ENCODE data around the gene SATB2. TPM values are rescaled to one million over a fixed set of nuclear protein-coding genes. Genes with fewer than 3 reads are reported as not detected.
A peak's percentile ranks its signal among the peaks of the same experiment; 100 is the strongest.

Gene SATB2
- total RNA-seq, 6 experiments from 2014 or later, result 3.3 to 8.5 (median 6.0) TPM

DNA sequence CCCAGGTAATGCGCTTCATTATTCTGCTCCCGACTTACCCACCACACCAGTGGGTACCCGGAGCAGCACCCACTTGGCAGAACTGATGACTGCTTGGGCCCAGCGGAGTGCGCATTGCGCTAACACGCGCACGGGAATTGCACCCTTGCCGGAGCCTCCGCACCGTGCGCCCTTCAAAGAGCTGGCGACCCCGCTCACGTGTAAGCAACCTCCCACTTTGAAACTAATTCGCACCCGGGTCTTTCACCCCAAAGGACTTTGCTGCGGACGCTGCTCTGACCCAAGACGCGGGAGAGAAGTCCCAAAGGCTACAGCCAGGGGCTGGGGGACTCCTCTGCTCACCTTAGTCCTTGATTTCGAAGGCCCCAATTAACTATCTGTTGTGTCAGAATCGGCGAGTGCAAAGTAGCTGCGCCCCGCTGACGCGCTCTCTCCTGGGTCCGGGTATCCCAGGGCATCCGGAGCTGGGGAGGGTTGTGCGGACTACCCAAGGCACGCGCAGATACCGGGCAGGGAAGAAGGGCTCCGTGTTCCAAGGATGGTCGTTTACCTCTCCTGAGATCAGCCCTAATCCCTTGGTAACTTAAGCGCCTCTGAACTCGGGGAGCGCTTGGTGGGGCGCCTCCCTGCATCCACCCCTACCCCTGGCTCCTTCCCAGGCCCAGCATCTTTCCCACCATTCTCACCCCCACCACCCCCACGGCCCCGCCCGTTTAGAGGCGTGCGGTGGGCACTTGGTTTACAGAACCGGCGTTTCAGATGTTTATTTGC, 13.1 kb upstream of the SATB2 start:
- intact Hi-C loops (cut with DNase I), result loop anchor here in 1 of 2 donors (10.0 kb wide), 1 partner anchor 124 kb away; no protein-coding TSS in a partner anchor
- DNase-seq, result no peak
- no peaks in the 10 kb centered on the region for H3K36me3 ChIP-seq
- no peaks in the 10 kb centered on the region for H3K9me3 ChIP-seq
- WGBS (ENCODE audit: insufficient coverage, low coverage, low lambda C conversion rate, missing lambda C conversion rate), result 3% methylated on average over 22 of the region's 48 CpGs
- ATAC-seq, result peak in 1 of 4 donors; percentile 5
- no peak overlapping the region for H3K27ac ChIP-seq
- H3K27me3 ChIP-seq, result peaks cover 13 to 54% of the 10 kb centered on the region in 2 donors
- H3K4me1 ChIP-seq, result peaks cover 0 to 9% (median 4%) of the 10 kb centered on the region in 4 donors
- no peak overlapping the region for H3K4me3 ChIP-seq
- TF ChIP-seq POLR2A (IDR thresholded peaks at IDR 0.05), result no peak
- TF ChIP-seq, protein P1, sequence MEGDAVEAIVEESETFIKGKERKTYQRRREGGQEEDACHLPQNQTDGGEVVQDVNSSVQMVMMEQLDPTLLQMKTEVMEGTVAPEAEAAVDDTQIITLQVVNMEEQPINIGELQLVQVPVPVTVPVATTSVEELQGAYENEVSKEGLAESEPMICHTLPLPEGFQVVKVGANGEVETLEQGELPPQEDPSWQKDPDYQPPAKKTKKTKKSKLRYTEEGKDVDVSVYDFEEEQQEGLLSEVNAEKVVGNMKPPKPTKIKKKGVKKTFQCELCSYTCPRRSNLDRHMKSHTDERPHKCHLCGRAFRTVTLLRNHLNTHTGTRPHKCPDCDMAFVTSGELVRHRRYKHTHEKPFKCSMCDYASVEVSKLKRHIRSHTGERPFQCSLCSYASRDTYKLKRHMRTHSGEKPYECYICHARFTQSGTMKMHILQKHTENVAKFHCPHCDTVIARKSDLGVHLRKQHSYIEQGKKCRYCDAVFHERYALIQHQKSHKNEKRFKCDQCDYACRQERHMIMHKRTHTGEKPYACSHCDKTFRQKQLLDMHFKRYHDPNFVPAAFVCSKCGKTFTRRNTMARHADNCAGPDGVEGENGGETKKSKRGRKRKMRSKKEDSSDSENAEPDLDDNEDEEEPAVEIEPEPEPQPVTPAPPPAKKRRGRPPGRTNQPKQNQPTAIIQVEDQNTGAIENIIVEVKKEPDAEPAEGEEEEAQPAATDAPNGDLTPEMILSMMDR (IDR thresholded peaks at IDR 0.05), result no peak

DNA sequence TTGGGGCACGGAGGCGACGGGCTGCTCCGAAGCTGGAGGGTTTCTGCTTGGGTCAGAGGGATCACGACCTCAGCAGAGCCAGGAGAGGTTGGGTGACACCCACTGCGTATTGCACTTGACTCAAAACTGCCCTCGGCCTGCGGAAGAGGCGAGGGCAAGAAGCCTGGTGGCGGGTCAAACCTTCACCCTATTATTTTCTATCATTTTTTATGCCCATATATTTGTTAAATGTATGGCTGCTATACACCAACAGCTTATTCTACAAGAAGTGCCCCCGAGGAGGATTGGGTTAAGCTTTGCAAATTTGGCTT, 12.6 kb upstream of the SATB2 start:
- ATAC-seq (no peak), DNase-seq (no peak)
- TF ChIP-seq, protein P1 (IDR thresholded peaks at IDR 0.05), result no peak
- no peak for TF ChIP-seq POLR2A (IDR thresholded peaks at IDR 0.05)
- H3K27ac ChIP-seq, result no peak overlapping the region
- H3K4me1 ChIP-seq, result peaks cover 0 to 9% (median 4%) of the 10 kb centered on the region in 4 donors
- no peak overlapping the region for H3K4me3 ChIP-seq
- intact Hi-C loops (cut with DNase I), result loop anchor here in 1 of 2 donors (10.0 kb wide), 1 partner anchor 124 kb away; no protein-coding TSS in a partner anchor
- no peaks in the 10 kb centered on the region for H3K36me3 ChIP-seq
- H3K9me3 ChIP-seq, result no peaks in the 10 kb centered on the region
- H3K27me3 ChIP-seq, result peaks cover 16 to 58% of the 10 kb centered on the region in 2 donors
- WGBS (ENCODE audit: insufficient coverage, low coverage, low lambda C conversion rate, missing lambda C conversion rate), result 10% methylated on average over 7 of the region's 11 CpGs

DNA sequence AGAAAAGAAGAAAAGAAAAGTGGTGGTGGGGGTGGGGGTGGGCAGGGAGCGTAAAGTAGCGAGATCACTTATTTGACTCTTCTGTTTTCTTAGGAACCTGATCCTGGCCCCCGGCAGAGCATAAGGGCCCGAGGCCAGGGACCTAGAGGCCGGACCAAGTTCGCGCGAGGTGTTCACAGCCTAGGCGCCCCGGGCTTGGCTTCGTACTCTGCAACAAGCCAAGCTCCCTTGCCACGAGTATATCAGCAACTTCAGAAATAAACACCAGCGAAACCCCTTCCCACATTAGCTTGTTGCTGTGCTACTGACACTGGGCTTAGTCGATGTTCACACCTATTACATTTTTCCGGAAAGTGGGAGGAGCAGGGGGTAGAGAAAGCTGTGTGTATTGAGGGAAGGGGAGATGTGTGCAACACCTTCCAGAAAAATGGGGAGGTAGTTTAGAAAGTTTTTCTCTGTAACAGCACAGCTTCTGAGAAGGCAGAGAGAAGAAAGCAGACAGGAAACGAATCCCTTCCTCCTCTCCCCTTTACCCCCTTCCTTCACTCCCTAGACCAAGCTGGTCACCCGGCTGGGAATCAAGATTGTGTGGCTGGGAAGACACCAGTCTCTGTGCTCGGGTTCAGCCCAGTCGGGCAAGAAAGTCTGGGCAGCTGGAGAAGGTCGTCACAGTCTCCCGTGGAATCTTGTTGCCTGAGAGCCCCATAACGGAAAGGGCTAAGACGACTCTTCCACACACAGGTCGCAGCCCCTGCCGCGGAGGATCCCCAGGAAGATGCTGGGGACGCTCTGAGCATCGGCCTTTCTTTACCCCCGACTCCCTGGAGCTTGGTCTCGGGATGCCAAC, 12.0 kb upstream of the SATB2 start:
- intact Hi-C loops (cut with DNase I), result loop anchor here in 1 of 2 donors (10.0 kb wide), 1 partner anchor 125 kb away; no protein-coding TSS in a partner anchor
- 7% methylated on average over 17 of the region's 30 CpGs for WGBS (ENCODE audit: insufficient coverage, low coverage, low lambda C conversion rate, missing lambda C conversion rate)

DNA sequence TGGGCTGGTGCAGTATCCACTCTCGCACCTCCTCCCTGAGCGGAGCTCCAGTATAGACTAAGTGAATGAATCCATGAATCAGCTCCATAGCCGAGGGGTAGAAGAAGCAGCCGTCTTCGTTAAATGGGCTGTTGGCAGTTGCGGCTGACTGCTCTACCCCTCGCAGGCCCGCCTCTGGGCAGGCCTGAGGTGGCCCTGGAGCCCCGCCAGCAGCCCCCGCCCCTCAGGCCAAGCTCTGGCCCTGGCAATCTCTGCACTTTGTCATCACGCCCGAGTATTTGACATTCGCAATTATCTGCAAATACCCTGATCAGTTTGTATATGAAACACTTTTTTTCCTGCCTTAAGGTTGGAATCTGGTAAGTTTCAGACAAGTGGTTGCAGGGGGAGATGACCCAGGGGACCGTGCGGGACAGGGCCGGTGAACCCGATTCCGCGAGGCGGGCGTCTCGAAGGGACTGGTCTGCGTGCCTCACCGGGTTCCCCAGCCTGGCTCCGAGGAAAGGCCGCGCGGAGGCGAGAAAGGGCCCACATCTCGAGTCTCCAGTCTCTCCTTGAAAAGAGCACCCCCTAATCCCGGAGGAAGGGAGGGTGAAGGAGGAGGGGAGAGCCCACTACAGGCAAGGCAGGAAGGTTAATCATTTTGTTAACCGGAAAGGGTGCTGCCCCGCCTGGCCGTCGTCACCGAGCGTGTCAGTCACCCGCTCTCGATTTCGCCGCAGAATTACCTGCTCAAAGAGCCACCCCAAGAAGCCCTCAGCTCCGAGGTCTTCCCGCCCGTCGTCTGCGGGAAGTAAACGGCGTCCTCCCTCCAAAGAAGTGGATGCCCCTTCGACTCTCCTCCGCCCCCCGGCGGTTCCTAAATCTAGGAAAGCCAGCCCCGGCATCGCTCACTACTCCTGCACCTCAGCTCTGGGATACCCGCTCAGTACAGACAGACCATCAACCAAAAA, 11.1 kb upstream of the SATB2 start:
- H3K27ac ChIP-seq, result no peak overlapping the region
- TF ChIP-seq POLR2A (IDR thresholded peaks at IDR 0.05), result no peak
- TF ChIP-seq, protein P1 (IDR thresholded peaks at IDR 0.05), result no peak
- H3K4me3 ChIP-seq, result no peak overlapping the region
- ATAC-seq (peak in 1 of 4 donors; percentile 17), DNase-seq (no peak)
- intact Hi-C loops (cut with DNase I), result no loop called here
- H3K9me3 ChIP-seq, result no peaks in the 10 kb centered on the region
- H3K36me3 ChIP-seq, result no peaks in the 10 kb centered on the region
- WGBS (ENCODE audit: insufficient coverage, low coverage, low lambda C conversion rate, missing lambda C conversion rate), result 6% methylated on average over 46 of the region's 55 CpGs
- H3K4me1 ChIP-seq, result peaks cover 0 to 18% (median 6%) of the 10 kb centered on the region in 4 donors
- peaks cover 16 to 67% of the 10 kb centered on the region in 2 donors for H3K27me3 ChIP-seq

More for the DNA sequence above, 12.0 kb upstream of the SATB2 start:
- no peak for ATAC-seq
- Histone ChIP-seq H3K4me3 (no peak overlapping the region), H3K4me1 (peaks cover 0 to 9% (median 4%) of the 10 kb centered on the region in 4 donors), H3K36me3 (no peaks in the 10 kb centered on the region), H3K27me3 (peaks cover 16 to 60% of the 10 kb centered on the region in 2 donors), H3K27ac (no peak overlapping the region), H3K9me3 (no peaks in the 10 kb centered on the region)
- DNase-seq, result no peak
- TF ChIP-seq POLR2A (IDR thresholded peaks at IDR 0.05), result no peak

Data from right lobe of liver (tissue), 6 donors.